CD8-positive, alpha-beta memory T cell (primary cell): ENCODE results near the gene OST4. TPM values are rescaled to one million over a fixed set of nuclear protein-coding genes. Genes with fewer than 3 reads are reported as not detected.
A peak's percentile ranks its signal among the peaks of the same experiment; 100 is the strongest.

Experiments used
- CTCF ChIA-PET: fragments of 350-600 bp; sonication (Branson Sonifier 250); formaldehyde crosslinking; loops from one replicate; lab custom pipeline; 2021; ENCODE audit warnings: antibody characterized with exemption; lab: Charles Lee
- POLR2A ChIA-PET: fragments of 350-600 bp; sonication (Branson Sonifier 250); formaldehyde crosslinking; loops from one replicate; lab custom pipeline; 2021; ENCODE audit warnings: antibody characterized with exemption; lab: Charles Lee
- DNase-seq, 5 donors: peaks; one replicate each; pipeline versions ENCODE4 v3.0.0 to v3.0.0-alpha.2; 2020 to 2022; ENCODE audit warnings: mixed read lengths in 1 of 5
- H3K27ac ChIP-seq: one replicate; pipeline ENCODE4 v1.7.0; 2013; ENCODE audit warnings: low read depth, mild to moderate bottlenecking, low read length, moderate library complexity
- H3K27me3 ChIP-seq: 2 replicates; pipeline ENCODE4 v1.7.0; 2013; ENCODE audit warnings: low read length, mild to moderate bottlenecking; ENCODE audit not compliant: insufficient read depth, poor library complexity, severe bottlenecking
- H3K36me3 ChIP-seq: 2 replicates; pipeline ENCODE4 v1.7.0; 2013; ENCODE audit warnings: mild to moderate bottlenecking, low read length, moderate library complexity; ENCODE audit not compliant: insufficient read depth
- H3K4me1 ChIP-seq: 2 replicates; pipeline ENCODE4 v1.7.0; 2013; ENCODE audit warnings: mild to moderate bottlenecking, low read length, moderate library complexity; ENCODE audit not compliant: insufficient read depth
- H3K4me3 ChIP-seq: 2 replicates; pipeline ENCODE4 v1.7.0; 2013; ENCODE audit warnings: mild to moderate bottlenecking, low read length
- H3K9me3 ChIP-seq: 2 replicates; pipeline ENCODE4 v1.7.0; 2013; ENCODE audit warnings: mild to moderate bottlenecking, low read length
- H3K27ac Mint-ChIP-seq, 8 donors: one replicate each; pipeline ENCODE4 v1.8.0; 2020 to 2021; ENCODE audit warnings: mixed read lengths in 8 of 8, mild to moderate bottlenecking in 6 of 8, inconsistent platforms in 3 of 8, moderate library complexity in 3 of 8
- H3K27me3 Mint-ChIP-seq, 2 donors: one replicate each; pipeline ENCODE4 v1.8.0; 2020 to 2021; ENCODE audit warnings: mixed read lengths in 2 of 2, mild to moderate bottlenecking in 1 of 2, moderate library complexity in 1 of 2
- H3K36me3 Mint-ChIP-seq, 3 donors: one replicate each; pipeline ENCODE4 v1.8.0; 2020 to 2021; ENCODE audit warnings: mixed read lengths in 3 of 3, inconsistent platforms in 1 of 3, mild to moderate bottlenecking in 1 of 3
- H3K4me1 Mint-ChIP-seq, 3 donors: one replicate each; pipeline ENCODE4 v1.8.0; 2020 to 2021; ENCODE audit warnings: mixed read lengths in 3 of 3, inconsistent platforms in 1 of 3, mild to moderate bottlenecking in 1 of 3
- H3K4me3 Mint-ChIP-seq, 7 donors: one replicate each; pipeline ENCODE4 v1.8.0; 2020 to 2021; ENCODE audit warnings: mixed read lengths in 7 of 7, mild to moderate bottlenecking in 6 of 7, moderate library complexity in 4 of 7, inconsistent platforms in 2 of 7
- H3K9me3 Mint-ChIP-seq, 5 donors: one replicate each; pipeline ENCODE4 v1.8.0; 2020 to 2022; ENCODE audit warnings: mixed read lengths in 5 of 5, mild to moderate bottlenecking in 3 of 5, moderate library complexity in 2 of 5, inconsistent platforms in 1 of 5
- polyA plus RNA-seq: library from polyadenylated mRNA; unstranded; fragments of 300-500 nt; fragmentation: Illumina TruSeq; gene quantifications from one replicate; pipeline ENCODE4 v1.2.3, GENCODE V29; 2021
- total RNA-seq, 2 experiments: library from RNA; stranded (reverse); gene quantifications; one replicate each; pipeline ENCODE4 v1.2.3, GENCODE V29; 2021

The OST4 gene
- total and polyA plus RNA-seq, 3 experiments from 2014 or later, result 346 to 907 (median 353) TPM

DNA sequence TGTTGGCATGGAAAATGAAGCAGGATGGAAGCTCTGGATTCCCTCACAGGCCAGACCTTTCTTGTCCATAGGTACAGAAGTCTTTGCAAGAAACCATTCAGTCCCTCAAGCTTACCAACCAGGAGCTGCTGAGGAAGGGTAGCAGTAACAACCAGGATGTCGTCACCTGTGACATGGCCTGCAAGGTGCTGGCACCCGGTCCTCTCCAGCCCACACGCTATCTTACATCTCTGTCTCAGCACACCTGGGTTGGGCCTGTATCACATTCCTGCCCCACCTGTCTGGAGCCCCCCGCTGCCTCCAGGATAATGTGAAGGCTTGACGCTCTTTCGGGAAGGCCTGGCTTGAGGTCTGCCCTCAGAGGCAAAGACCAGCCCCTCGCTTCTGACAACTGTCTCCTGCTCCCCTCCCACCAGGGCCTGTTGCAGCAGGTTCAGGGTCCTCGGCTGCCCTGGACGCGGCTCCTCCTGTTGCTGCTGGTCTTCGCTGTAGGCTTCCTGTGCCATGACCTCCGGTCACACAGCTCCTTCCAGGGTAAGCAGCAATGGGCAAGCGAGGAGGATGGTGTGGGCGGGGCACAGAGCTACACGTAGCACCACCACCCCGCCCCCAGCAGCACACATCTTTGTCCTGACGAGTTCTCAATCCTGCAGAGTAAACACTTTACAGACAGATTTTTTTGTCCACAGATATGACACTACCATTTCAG, 32.7 kb downstream of the OST4 start:
- DNase-seq, result no peak
- ChIA-PET POLR2A (interaction anchor here (0.8 kb wide), 1 partner anchor 12 kb away, joined by 3 read pairs; the partner anchor contains the start of gene AGBL5), CTCF (interaction anchor here (1.0 to 1.8 kb wide), 2 partner anchors 12 to 265 kb away, joined by 3 to 4 read pairs; no protein-coding TSS in a partner anchor)
- H3K36me3 Mint-ChIP-seq, result peaks cover 3 to 73% (median 8%) of the 10 kb centered on the region in 3 donors
- H3K4me1 Mint-ChIP-seq, result peaks cover 13 to 20% (median 16%) of the 10 kb centered on the region in 3 donors
- peaks cover 6% of the 10 kb centered on the region for H3K4me1 ChIP-seq
- no peak overlapping the region for H3K27ac ChIP-seq
- no peak overlapping the region for H3K4me3 ChIP-seq
- H3K36me3 ChIP-seq, result peaks cover 55% of the 10 kb centered on the region
- H3K9me3 Mint-ChIP-seq, result no peaks in the 10 kb centered on the region
- no peaks in the 10 kb centered on the region for H3K27me3 ChIP-seq
- H3K27ac Mint-ChIP-seq, result peak overlapping the region in 3 of 8 donors; percentile 11 to 86 (median 57)
- no peaks in the 10 kb centered on the region for H3K27me3 Mint-ChIP-seq
- H3K4me3 Mint-ChIP-seq, result peak overlapping the region in 1 of 7 donors; percentile 50
- no peaks in the 10 kb centered on the region for H3K9me3 ChIP-seq

DNA sequence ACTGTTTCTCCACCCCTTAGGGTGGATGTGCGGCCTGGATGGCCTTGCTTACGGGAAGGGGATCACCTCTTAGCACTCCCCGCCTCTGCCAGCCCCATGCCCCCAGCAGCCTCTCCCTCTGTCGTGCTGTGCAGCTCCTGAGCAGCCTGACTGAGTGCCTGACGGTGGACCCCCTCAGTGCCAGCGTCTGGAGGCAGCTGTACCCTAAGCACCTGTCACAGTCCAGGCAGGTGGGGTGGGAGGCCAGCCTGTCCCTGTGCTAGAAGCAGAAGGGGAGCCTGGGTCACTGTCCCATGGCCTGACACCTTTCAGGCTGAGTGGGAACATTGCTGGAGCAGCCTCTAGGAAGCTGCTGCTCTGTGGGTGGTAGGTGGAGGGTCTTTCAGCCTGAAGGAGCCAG, 33.4 kb downstream of the OST4 start:
- CTCF ChIA-PET, result no interaction called here
- peaks cover 3 to 79% (median 8%) of the 10 kb centered on the region in 3 donors for H3K36me3 Mint-ChIP-seq
- H3K27ac Mint-ChIP-seq, result peak overlapping the region in 1 of 8 donors; percentile 86
- DNase-seq, result no peak
- H3K9me3 Mint-ChIP-seq, result no peaks in the 10 kb centered on the region
- peaks cover 19 to 26% (median 23%) of the 10 kb centered on the region in 3 donors for H3K4me1 Mint-ChIP-seq
- H3K4me3 Mint-ChIP-seq, result no peak overlapping the region
- Histone ChIP-seq H3K4me1 (peaks cover 11% of the 10 kb centered on the region), H3K36me3 (peaks cover 55% of the 10 kb centered on the region), H3K27ac (no peak overlapping the region), H3K4me3 (no peak overlapping the region), H3K9me3 (no peaks in the 10 kb centered on the region), H3K27me3 (no peaks in the 10 kb centered on the region)
- no peaks in the 10 kb centered on the region for H3K27me3 Mint-ChIP-seq
- POLR2A ChIA-PET, result interaction anchor here (0.8 kb wide), 1 partner anchor 13 kb away, joined by 3 read pairs; the partner anchor contains the start of gene AGBL5

DNA sequence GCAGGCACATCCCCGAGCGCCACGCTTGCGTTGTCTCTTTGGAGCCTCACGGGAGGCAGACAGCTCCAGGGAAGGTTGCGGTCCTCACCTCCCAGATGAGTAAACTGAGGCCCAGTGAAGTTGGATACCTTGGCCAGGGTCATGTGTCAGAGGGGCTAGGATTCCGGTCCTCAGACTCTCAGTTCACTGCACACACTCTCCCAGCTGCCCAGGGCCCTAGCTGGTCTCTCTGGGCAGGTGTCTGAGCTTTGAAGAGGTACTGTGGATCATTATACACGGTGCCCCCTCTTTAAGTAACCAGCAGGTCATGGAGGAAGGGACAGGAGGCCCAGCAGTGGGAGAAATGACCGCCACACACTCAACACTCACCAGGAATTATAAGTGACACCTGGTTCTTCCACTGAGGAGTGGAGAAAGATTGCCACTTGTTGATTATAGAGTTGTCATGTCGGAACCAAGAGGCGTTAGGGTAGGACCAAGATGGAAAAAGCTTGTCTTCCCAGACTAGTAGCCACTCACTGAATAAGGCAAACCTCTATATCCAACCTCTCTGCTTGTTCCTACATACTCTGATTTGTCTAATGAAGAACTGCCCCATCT, 38.1 kb downstream of the OST4 start:
- H3K4me1 Mint-ChIP-seq, result peaks cover 29 to 61% (median 54%) of the 10 kb centered on the region in 3 donors
- H3K27ac ChIP-seq, result peak overlapping the region; percentile 88

DNA sequence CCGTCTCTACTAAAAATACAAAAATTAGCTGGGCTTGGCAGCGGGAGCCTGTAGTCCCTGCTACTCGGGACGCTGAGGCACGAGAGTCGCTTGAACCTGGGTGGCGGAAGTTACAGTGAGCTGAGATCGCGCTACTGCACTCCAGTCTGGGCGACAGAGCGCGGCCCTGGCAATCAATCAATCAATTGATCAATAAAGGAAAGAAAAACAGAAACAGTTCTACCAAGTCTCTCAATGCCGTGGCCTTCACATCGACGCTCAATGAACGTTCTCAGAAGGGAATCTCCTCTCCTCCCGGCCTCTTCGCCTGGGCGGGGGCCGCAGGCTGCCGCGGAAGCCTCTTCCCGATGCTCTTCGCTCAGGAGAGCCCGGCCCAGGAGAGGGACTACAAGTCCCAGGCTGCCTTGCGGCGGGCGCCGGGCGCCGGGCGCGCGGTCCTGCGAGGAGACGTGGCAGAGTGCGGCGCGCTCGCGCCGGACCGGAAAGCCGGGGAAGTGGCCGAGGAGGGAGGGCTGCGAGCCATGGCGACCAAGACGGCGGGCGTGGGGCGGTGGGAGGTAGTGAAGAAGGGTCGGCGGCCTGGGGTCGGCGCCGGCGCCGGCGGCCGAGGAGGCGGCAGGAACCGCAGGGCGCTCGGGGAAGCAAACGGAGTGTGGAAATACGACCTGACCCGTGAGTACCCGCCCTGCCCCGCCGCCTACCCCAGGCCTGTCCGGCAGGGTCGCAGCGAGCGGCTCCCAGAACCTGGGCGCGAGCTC, 38.8 kb downstream of the OST4 start, which contains the start of gene TMEM214:
TMEM214 (plus strand) TSS at position 471 of the 758 bp plus-strand sequence; CDS start at position 522, 51 bp downstream.
- Histone ChIP-seq H3K27me3 (no peaks in the 10 kb centered on the region), H3K4me1 (peaks cover 11% of the 10 kb centered on the region), H3K27ac (peak within 1 kb of the TSS; percentile 88), H3K9me3 (no peaks in the 10 kb centered on the region), H3K36me3 (peaks cover 25% of the 10 kb centered on the region), H3K4me3 (peak within 1 kb of the TSS; percentile 96)
- Mint-ChIP-seq H3K9me3 (no peaks in the 10 kb centered on the region), H3K4me1 (peaks cover 29 to 65% (median 58%) of the 10 kb centered on the region in 3 donors), H3K36me3 (peaks cover 0 to 46% (median 3%) of the 10 kb centered on the region in 3 donors), H3K4me3 (peak within 1 kb of the TSS; percentile 92 to 99 (median 94)), H3K27ac (peak within 1 kb of the TSS; percentile 69 to 95 (median 93)), H3K27me3 (no peaks in the 10 kb centered on the region)
- CTCF ChIA-PET, result interaction anchor here (1.4 to 2.3 kb wide), 3 partner anchors 18 to 48 kb away, joined by 3 to 9 read pairs (median 8); no protein-coding TSS in a partner anchor
- DNase-seq, result peak; percentile 68 to 84 (median 70)
- POLR2A ChIA-PET, result interaction anchor here (0.6 to 2.1 kb wide), 4 partner anchors 18 to 313 kb away, joined by 3 to 15 read pairs (median 4); partner anchors contain the start of genes AGBL5 and OST4

More for the DNA sequence above, 38.1 kb downstream of the OST4 start:
- Mint-ChIP-seq H3K27ac (peak overlapping the region; percentile 69 to 95 (median 92)), H3K4me3 (peak overlapping the region; percentile 92 to 99 (median 94)), H3K9me3 (no peaks in the 10 kb centered on the region), H3K27me3 (no peaks in the 10 kb centered on the region), H3K36me3 (peaks cover 0 to 52% (median 3%) of the 10 kb centered on the region in 3 donors)
- Histone ChIP-seq H3K27me3 (no peaks in the 10 kb centered on the region), H3K4me1 (peaks cover 11% of the 10 kb centered on the region), H3K9me3 (no peaks in the 10 kb centered on the region), H3K36me3 (peaks cover 32% of the 10 kb centered on the region), H3K4me3 (peak overlapping the region; percentile 96)
- POLR2A ChIA-PET, result interaction anchor here (0.6 to 2.1 kb wide), 3 partner anchors 17 to 312 kb away, joined by 3 to 15 read pairs (median 5); partner anchors contain the start of genes AGBL5 and OST4
- no peak for DNase-seq
- CTCF ChIA-PET, result interaction anchor here (1.4 to 2.3 kb wide), 2 partner anchors 17 to 48 kb away, joined by 8 to 9 read pairs; no protein-coding TSS in a partner anchor

DNA sequence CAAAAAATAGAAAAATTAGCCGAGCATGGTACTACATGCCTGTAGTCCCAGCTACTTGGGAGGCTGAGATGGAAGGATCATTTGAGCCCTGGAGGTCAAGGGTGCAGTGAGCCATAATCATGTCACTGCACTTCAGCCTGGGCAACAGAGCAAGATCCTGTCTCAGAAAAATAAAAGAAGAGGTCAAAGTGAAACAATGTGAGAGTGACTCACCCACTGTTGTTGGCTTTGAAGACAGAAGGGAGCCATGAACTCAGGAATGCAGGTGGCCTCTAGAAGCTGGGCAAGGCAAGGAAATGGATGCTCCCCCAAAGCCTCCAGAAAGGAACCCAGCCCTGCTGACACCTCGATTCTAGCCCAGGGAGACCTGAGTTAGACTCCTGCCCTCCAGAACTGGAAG, 42.4 kb downstream of the OST4 start:
- H3K9me3 ChIP-seq, result no peaks in the 10 kb centered on the region
- no peak overlapping the region for H3K4me3 ChIP-seq
- peaks cover 0 to 33% (median 2%) of the 10 kb centered on the region in 3 donors for H3K36me3 Mint-ChIP-seq
- H3K36me3 ChIP-seq, result no peaks in the 10 kb centered on the region
- H3K27me3 Mint-ChIP-seq, result no peaks in the 10 kb centered on the region
- H3K27ac ChIP-seq, result no peak overlapping the region
- H3K9me3 Mint-ChIP-seq, result no peaks in the 10 kb centered on the region
- peaks cover 8% of the 10 kb centered on the region for H3K4me1 ChIP-seq
- ChIA-PET CTCF (no interaction called here), POLR2A (interaction anchor here (0.6 kb wide), 1 partner anchor 47 kb away, joined by 4 read pairs; no protein-coding TSS in a partner anchor)
- DNase-seq, result no peak
- H3K4me3 Mint-ChIP-seq, result peak overlapping the region in 1 of 7 donors; percentile 99
- no peaks in the 10 kb centered on the region for H3K27me3 ChIP-seq
- H3K4me1 Mint-ChIP-seq, result peaks cover 19 to 48% (median 45%) of the 10 kb centered on the region in 3 donors
- H3K27ac Mint-ChIP-seq, result peak overlapping the region in 1 of 8 donors; percentile 30

DNA sequence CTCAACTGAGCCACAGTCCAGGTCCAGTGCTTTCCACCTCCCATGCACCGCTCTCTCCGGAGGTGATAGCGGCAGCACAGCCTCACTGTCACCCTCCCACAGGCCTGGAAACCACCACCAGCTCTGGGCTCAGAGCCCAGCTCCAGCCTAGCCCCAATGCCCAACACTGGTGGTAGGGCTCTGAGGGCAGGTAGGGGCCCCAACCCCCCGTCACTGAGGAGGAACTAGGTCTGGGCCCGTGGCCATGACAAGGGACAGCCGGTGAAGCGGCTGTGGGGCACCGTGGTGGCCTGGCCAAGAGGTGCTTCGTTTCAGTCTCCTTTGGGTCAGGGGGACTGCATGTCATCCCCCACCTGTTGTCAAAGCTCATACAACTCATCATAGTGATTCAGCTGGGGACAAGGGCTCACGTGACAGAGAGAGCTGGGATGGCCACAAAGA, 44.2 kb downstream of the OST4 start:
- Mint-ChIP-seq H3K9me3 (no peaks in the 10 kb centered on the region), H3K27ac (peak overlapping the region in 1 of 8 donors; percentile 48), H3K27me3 (no peaks in the 10 kb centered on the region), H3K4me3 (no peak overlapping the region), H3K36me3 (peaks cover 0 to 30% (median 5%) of the 10 kb centered on the region in 3 donors), H3K4me1 (peaks cover 7 to 33% (median 31%) of the 10 kb centered on the region in 3 donors)
- H3K4me3 ChIP-seq, result no peak overlapping the region
- ChIA-PET CTCF (no interaction called here), POLR2A (no interaction called here)
- H3K36me3 ChIP-seq, result no peaks in the 10 kb centered on the region
- H3K4me1 ChIP-seq, result no peaks in the 10 kb centered on the region
- no peaks in the 10 kb centered on the region for H3K9me3 ChIP-seq
- no peak overlapping the region for H3K27ac ChIP-seq
- DNase-seq, result no peak
- H3K27me3 ChIP-seq, result no peaks in the 10 kb centered on the region
